Measurements from ENCODE around the gene RNPEP.

Gene RNPEP

GRCh38 chr1:201999625-202000238, 17.3 kb downstream of the RNPEP start:
- H2BK5ac ChIP-seq (ENCODE audit: low read length) = no peak overlapping the region
- no peaks in the 10 kb centered on the region for H3K79me1 ChIP-seq (ENCODE audit: low read length)
- no peak overlapping the region for H3K27ac ChIP-seq (ENCODE audit: low read depth, low read length)
- no peaks in the 10 kb centered on the region for H3K79me2 ChIP-seq (ENCODE audit: control insufficient read depth, insufficient read depth, low read length)
- H3K4ac ChIP-seq (ENCODE audit: low read depth, low read length) = no peak overlapping the region
- no peak overlapping the region for H3K18ac ChIP-seq (ENCODE audit: low read length)
- H2BK15ac ChIP-seq (replicated peaks; ENCODE audit: low read depth) = no peak overlapping the region
- H4K8ac ChIP-seq (ENCODE audit: low read depth, low read length) = no peak overlapping the region
- WGBS (ENCODE audit: extremely low coverage, insufficient coverage, low lambda C conversion rate) = no CpG with 5 or more reads among the region's 16 CpGs
- no peak overlapping the region for H3K56ac ChIP-seq (ENCODE audit: low read length)
- H2BK120ac ChIP-seq (ENCODE audit: low read depth, low read length) = no peak overlapping the region
- H3K4me3 ChIP-seq (ENCODE audit: low read length) = no peak overlapping the region
- H3K4me2 ChIP-seq (ENCODE audit: low read length) = no peak overlapping the region
- H3K36me3 ChIP-seq (ENCODE audit: control insufficient read depth, insufficient read depth, low read length) = peaks cover 13% of the 10 kb centered on the region
- H3K23ac ChIP-seq (ENCODE audit: low read length) = no peak overlapping the region
- H4K5ac ChIP-seq (ENCODE audit: low read length) = no peak overlapping the region
- DNase-seq = peak; percentile 81
- H3K4me1 ChIP-seq (ENCODE audit: control insufficient read depth, low read depth, low read length) = no peaks in the 10 kb centered on the region
- no peak overlapping the region for H2AK5ac ChIP-seq (ENCODE audit: low read length)
- no peaks in the 10 kb centered on the region for H3K27me3 ChIP-seq (ENCODE audit: insufficient read depth, low read length, poor library complexity)
- no peak overlapping the region for H3K9ac ChIP-seq (ENCODE audit: low read length)

- H3K56ac ChIP-seq (ENCODE audit: low read length) = no peak overlapping the region
- H2BK120ac ChIP-seq (ENCODE audit: low read depth, low read length) = no peak overlapping the region
- peaks cover 10% of the 10 kb centered on the region for H3K36me3 ChIP-seq (ENCODE audit: control insufficient read depth, insufficient read depth, low read length)
- H2AK5ac ChIP-seq (ENCODE audit: low read length) = no peak overlapping the region
- no peak overlapping the region for H3K4ac ChIP-seq (ENCODE audit: low read depth, low read length)
- no peak for DNase-seq
- H3K79me1 ChIP-seq (ENCODE audit: low read length) = no peaks in the 10 kb centered on the region
- no peaks in the 10 kb centered on the region for H3K79me2 ChIP-seq (ENCODE audit: control insufficient read depth, insufficient read depth, low read length)
- H3K4me1 ChIP-seq (ENCODE audit: control insufficient read depth, low read depth, low read length) = peaks cover 4% of the 10 kb centered on the region
- no peak overlapping the region for H4K5ac ChIP-seq (ENCODE audit: low read length)
- H3K18ac ChIP-seq (ENCODE audit: low read length) = no peak overlapping the region
- no peak overlapping the region for H3K4me3 ChIP-seq (ENCODE audit: low read length)
- no peaks in the 10 kb centered on the region for H3K27me3 ChIP-seq (ENCODE audit: insufficient read depth, low read length, poor library complexity)
- no peak overlapping the region for H4K8ac ChIP-seq (ENCODE audit: low read depth, low read length)
- H3K23ac ChIP-seq (ENCODE audit: low read length) = no peak overlapping the region
- H3K4me2 ChIP-seq (ENCODE audit: low read length) = no peak overlapping the region
- H2BK15ac ChIP-seq (replicated peaks; ENCODE audit: low read depth) = no peak overlapping the region
- H2BK5ac ChIP-seq (ENCODE audit: low read length) = no peak overlapping the region
- H3K27ac ChIP-seq (ENCODE audit: low read depth, low read length) = no peak overlapping the region
- H3K9ac ChIP-seq (ENCODE audit: low read length) = no peak overlapping the region
- no CpG with 5 or more reads among the region's 9 CpGs for WGBS (ENCODE audit: extremely low coverage, insufficient coverage, low lambda C conversion rate)
These were observed 20.1 kb downstream of the RNPEP start for GRCh38 chr1:202002507-202002906.

GRCh38 chr1:202004711-202005110, 22.3 kb downstream of the RNPEP start:
- H3K18ac ChIP-seq (ENCODE audit: low read length) = no peak overlapping the region
- H3K23ac ChIP-seq (ENCODE audit: low read length) = no peak overlapping the region
- no peak overlapping the region for H3K27ac ChIP-seq (ENCODE audit: low read depth, low read length)
- H3K4me1 ChIP-seq (ENCODE audit: control insufficient read depth, low read depth, low read length) = peaks cover 13% of the 10 kb centered on the region
- H3K79me1 ChIP-seq (ENCODE audit: low read length) = no peaks in the 10 kb centered on the region
- H3K79me2 ChIP-seq (ENCODE audit: control insufficient read depth, insufficient read depth, low read length) = no peaks in the 10 kb centered on the region
- H3K56ac ChIP-seq (ENCODE audit: low read length) = no peak overlapping the region
- no peak overlapping the region for H2AK5ac ChIP-seq (ENCODE audit: low read length)
- no peak overlapping the region for H4K5ac ChIP-seq (ENCODE audit: low read length)
- no CpG with 5 or more reads among the region's 9 CpGs for WGBS (ENCODE audit: extremely low coverage, insufficient coverage, low lambda C conversion rate)
- peak; percentile 24 for DNase-seq
- no peak overlapping the region for H2BK5ac ChIP-seq (ENCODE audit: low read length)
- H4K8ac ChIP-seq (ENCODE audit: low read depth, low read length) = no peak overlapping the region
- H2BK15ac ChIP-seq (replicated peaks; ENCODE audit: low read depth) = no peak overlapping the region
- H2BK120ac ChIP-seq (ENCODE audit: low read depth, low read length) = no peak overlapping the region
- peaks cover 10% of the 10 kb centered on the region for H3K36me3 ChIP-seq (ENCODE audit: control insufficient read depth, insufficient read depth, low read length)
- no peak overlapping the region for H3K4me2 ChIP-seq (ENCODE audit: low read length)
- H3K9ac ChIP-seq (ENCODE audit: low read length) = no peak overlapping the region
- H3K4me3 ChIP-seq (ENCODE audit: low read length) = no peak overlapping the region
- H3K27me3 ChIP-seq (ENCODE audit: insufficient read depth, low read length, poor library complexity) = no peaks in the 10 kb centered on the region
- no peak overlapping the region for H3K4ac ChIP-seq (ENCODE audit: low read depth, low read length)

DNA sequence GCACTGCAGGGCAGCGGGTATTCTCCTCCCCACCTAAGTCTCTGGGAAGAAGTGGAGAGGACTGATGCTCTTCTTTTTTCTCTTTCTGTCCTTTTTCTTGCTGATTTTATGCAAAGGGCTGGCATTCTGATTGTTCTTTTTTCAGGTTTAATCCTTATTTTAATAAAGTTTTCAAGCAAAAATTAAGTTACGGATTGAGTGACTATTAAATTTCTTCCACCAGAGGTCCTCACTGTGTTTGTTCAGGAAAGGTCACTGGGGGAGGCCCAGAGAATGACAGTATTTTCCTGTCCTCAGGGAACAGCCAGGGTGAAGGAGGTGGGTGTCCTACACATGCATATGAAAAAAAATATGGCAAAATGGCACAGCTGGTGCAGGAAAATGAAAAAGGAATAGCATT, 23.5 kb downstream of the RNPEP start:
- no peak overlapping the region for H2AK5ac ChIP-seq (ENCODE audit: low read length)
- H3K27me3 ChIP-seq (ENCODE audit: insufficient read depth, low read length, poor library complexity) = no peaks in the 10 kb centered on the region
- no peak overlapping the region for H4K5ac ChIP-seq (ENCODE audit: low read length)
- H2BK120ac ChIP-seq (ENCODE audit: low read depth, low read length) = no peak overlapping the region
- H3K79me1 ChIP-seq (ENCODE audit: low read length) = no peaks in the 10 kb centered on the region
- no peak overlapping the region for H4K8ac ChIP-seq (ENCODE audit: low read depth, low read length)
- H3K23ac ChIP-seq (ENCODE audit: low read length) = no peak overlapping the region
- no peak overlapping the region for H3K4me2 ChIP-seq (ENCODE audit: low read length)
- no peak overlapping the region for H3K18ac ChIP-seq (ENCODE audit: low read length)
- H3K27ac ChIP-seq (ENCODE audit: low read depth, low read length) = no peak overlapping the region
- H3K9ac ChIP-seq (ENCODE audit: low read length) = no peak overlapping the region
- H3K4ac ChIP-seq (ENCODE audit: low read depth, low read length) = no peak overlapping the region
- H3K4me3 ChIP-seq (ENCODE audit: low read length) = no peak overlapping the region
- no peak overlapping the region for H2BK15ac ChIP-seq (replicated peaks; ENCODE audit: low read depth)
- peaks cover 19% of the 10 kb centered on the region for H3K4me1 ChIP-seq (ENCODE audit: control insufficient read depth, low read depth, low read length)
- H2BK5ac ChIP-seq (ENCODE audit: low read length) = no peak overlapping the region
- WGBS (ENCODE audit: extremely low coverage, insufficient coverage, low lambda C conversion rate) = no CpG with 5 or more reads among the region's 2 CpGs
- H3K56ac ChIP-seq (ENCODE audit: low read length) = no peak overlapping the region
- peaks cover 10% of the 10 kb centered on the region for H3K36me3 ChIP-seq (ENCODE audit: control insufficient read depth, insufficient read depth, low read length)
- DNase-seq = peak; percentile 66
- H3K79me2 ChIP-seq (ENCODE audit: control insufficient read depth, insufficient read depth, low read length) = no peaks in the 10 kb centered on the region

DNA sequence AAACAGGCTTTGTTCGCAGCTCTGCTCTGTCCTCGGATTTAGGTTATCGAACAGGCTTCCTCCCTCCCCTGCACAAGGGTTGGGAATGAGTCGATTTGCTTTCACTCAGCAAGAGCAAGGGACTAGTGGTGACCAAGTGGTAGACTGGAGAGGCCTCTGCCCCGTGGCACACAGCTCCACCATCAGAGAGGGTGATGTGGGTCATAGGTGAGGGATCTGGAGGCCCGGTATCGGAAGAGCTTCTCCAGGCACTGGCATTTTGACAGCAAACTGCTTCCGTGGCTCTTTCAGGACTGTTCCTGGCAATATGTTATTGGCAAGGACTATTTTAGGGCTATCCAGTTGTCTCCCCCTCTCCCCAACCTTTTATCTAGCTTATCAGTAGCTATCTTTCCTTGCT, 24.9 kb downstream of the RNPEP start:
- Histone ChIP-seq H3K4me3 (ENCODE audit: low read length) (no peak overlapping the region), H3K27me3 (ENCODE audit: insufficient read depth, low read length, poor library complexity) (no peaks in the 10 kb centered on the region), H3K79me2 (ENCODE audit: control insufficient read depth, insufficient read depth, low read length) (no peaks in the 10 kb centered on the region), H3K79me1 (ENCODE audit: low read length) (peaks cover 2% of the 10 kb centered on the region), H3K4me2 (ENCODE audit: low read length) (no peak overlapping the region), H3K56ac (ENCODE audit: low read length) (peak overlapping the region; percentile 71), H4K5ac (ENCODE audit: low read length) (no peak overlapping the region), H3K27ac (ENCODE audit: low read depth, low read length) (peak overlapping the region; percentile 25), H3K9ac (ENCODE audit: low read length) (peak overlapping the region; percentile 18), H3K4me1 (ENCODE audit: control insufficient read depth, low read depth, low read length) (peaks cover 23% of the 10 kb centered on the region), H2BK120ac (ENCODE audit: low read depth, low read length) (no peak overlapping the region), H2AK5ac (ENCODE audit: low read length) (peak overlapping the region; percentile 41), H3K36me3 (ENCODE audit: control insufficient read depth, insufficient read depth, low read length) (peaks cover 9% of the 10 kb centered on the region), H2BK15ac (replicated peaks; ENCODE audit: low read depth) (no peak overlapping the region), H4K8ac (ENCODE audit: low read depth, low read length) (no peak overlapping the region), H3K4ac (ENCODE audit: low read depth, low read length) (no peak overlapping the region), H2BK5ac (ENCODE audit: low read length) (peak overlapping the region; percentile 40), H3K23ac (ENCODE audit: low read length) (no peak overlapping the region), H3K18ac (ENCODE audit: low read length) (peak overlapping the region; percentile 19)
- DNase-seq = peak; percentile 33
- WGBS (ENCODE audit: extremely low coverage, insufficient coverage, low lambda C conversion rate) = no CpG with 5 or more reads among the region's 8 CpGs

Data from mesendoderm (in vitro differentiated cells).